Right renal pelvis (tissue), 4 donors: ENCODE measurements around the gene CHCHD3. TPM values are rescaled to one million over a fixed set of nuclear protein-coding genes. Genes with fewer than 3 reads are reported as not detected.
A peak's percentile ranks its signal among the peaks of the same experiment; 100 is the strongest.

ENCODE experiments used
- DNase-seq, 4 donors: peaks; one replicate each; pipeline ENCODE4 v3.0.0-alpha.2; 2013; ENCODE audit warnings: low read depth in 4 of 4, low spot score in 3 of 4, missing footprints in 1 of 4
- polyA plus RNA-seq, 4 donors: library from polyadenylated mRNA; unstranded; fragments of 120-200 nt; gene quantifications; one replicate each; pipeline ENCODE4 v1.2.1, GENCODE V29; 2013; ENCODE audit not compliant: insufficient read length in 4 of 4

The CHCHD3 gene
- 10 to 100 TPM; 80.8 to 93.4 (median 87.9) TPM for polyA plus RNA-seq

GRCh38 chr7:133081599-133082389, at the start of gene CHCHD3:
CHCHD3 (minus strand) TSS chr7:133082090; CDS start chr7:133081937, 153 bp downstream.
- peak; percentile 92 to 97 (median 96) for DNase-seq

DNA sequence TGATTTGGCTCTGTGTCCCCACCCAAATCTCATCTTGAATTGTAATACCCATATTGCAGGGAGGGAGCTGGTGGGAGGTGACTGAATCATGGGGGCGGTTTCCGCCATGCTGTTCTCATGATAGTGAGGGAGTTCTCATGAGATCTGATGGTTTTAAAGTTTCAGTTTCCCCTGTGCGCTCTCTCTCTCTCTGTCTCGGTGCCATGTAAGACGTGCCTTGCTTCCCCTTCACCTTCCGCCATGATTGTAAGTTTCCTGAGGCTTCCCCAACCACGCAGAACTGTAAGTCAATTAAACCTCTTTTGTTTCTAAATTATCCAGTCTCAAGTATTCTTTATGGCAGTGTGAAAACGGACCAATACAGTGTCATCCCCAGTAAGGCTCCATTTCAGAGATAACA, 48.3 kb upstream of the CHCHD3 start:
- no peak for DNase-seq

GRCh38 chr7:133126422-133126821, 44.5 kb upstream of the CHCHD3 start:
- DNase-seq, result no peak

GRCh38 chr7:133124974-133125373, 43.1 kb upstream of the CHCHD3 start:
- DNase-seq, result no peak

DNA sequence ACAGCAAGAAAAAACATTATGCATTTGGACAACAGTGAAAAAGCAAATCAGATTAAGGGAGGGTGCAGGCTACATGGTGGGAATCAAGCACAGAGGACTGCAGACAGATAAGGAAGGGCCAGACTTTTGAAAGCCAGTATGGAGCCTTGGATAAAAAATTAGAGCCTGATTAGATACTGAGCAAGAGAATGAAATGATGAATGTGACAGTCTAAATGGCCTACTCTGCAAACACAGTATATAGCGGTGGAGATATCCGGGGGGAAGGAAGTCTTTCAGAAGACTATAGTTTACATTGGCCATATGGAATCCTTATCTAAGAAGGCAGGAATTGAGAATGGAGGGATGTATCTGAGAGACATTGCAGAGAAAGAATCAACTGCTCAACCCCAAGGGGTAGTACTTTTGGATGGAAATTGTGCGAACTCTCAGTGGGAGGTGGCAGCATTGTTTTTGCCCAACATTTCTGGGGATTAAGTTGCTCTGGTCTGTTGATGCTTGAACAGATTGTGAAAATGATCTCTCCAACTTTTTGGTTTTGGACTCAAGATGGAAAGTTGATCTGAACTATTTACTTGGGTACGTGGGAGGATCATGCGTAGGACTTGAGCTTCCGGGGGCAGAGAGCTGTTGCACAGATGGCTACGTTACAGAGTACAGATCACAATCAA, 39.4 kb upstream of the CHCHD3 start:
- no peak for DNase-seq

- no peak for DNase-seq
Measured at GRCh38 chr7:133119067-133119466, 37.2 kb upstream of the CHCHD3 start.

- no peak for DNase-seq
Measured at GRCh38 chr7:133118261-133118660, 36.4 kb upstream of the CHCHD3 start.

DNA sequence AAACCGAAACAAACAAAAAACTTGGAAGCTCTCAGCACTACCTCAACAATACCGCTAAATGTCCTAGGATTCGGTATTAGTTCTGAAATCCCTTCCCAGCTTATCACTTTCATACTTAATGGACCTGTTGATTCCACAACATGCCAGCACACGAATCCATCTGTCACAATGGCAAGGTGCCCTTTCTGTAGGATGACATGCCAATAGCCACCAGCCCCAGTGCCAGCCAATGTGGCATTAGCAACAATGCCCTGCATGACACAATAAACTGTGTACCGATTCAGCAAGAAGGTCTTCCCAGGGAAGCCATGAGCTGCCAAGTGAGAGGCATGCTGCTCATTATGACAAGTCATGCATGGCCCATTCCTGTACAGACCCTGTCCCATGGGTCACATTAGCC, 35.6 kb upstream of the CHCHD3 start:
- no peak for DNase-seq

DNA sequence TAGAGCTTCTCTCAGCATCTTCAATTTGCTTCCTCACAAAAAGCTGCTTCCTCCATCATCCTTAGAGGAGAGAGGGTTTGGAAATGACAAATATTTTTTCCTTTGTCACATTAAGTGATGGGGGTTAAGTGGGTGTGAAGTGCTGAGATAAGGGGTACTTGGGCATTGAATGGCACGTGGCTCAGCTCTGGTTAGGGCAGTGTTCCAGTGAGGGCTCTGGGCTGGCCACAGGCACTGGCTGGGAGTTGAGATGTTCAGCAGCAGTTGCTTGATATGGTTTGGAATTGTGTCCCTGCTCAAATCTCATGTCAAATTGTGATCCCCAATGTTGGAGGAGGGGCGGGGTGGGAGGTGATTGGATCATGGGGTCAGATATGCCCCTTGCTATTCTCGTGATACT, 33.7 kb upstream of the CHCHD3 start:
- DNase-seq, result no peak

- DNase-seq, result no peak
Measured at GRCh38 chr7:133114519-133114918, 32.6 kb upstream of the CHCHD3 start.

DNA sequence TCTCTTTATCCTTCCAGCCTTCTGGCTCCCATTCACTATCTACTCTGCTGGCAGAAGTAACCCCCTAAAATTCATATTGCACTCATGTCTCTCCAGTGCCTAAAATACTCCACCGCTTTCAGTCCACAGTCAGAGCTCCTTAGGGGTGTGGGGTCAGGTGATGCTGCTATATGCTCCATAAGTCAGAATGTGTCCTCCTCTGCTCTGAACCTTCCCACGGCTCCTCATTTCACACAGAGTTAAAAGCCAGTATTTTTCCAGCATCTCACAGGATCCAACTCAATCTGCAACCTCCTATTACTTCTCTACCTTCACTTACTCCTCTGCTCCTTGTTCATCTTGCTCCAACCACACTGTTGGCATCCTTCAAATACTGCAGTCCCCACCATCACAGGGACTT, 31.1 kb upstream of the CHCHD3 start:
- DNase-seq, result no peak

GRCh38 chr7:133112335-133112734, 30.4 kb upstream of the CHCHD3 start:
- DNase-seq, result no peak

DNA sequence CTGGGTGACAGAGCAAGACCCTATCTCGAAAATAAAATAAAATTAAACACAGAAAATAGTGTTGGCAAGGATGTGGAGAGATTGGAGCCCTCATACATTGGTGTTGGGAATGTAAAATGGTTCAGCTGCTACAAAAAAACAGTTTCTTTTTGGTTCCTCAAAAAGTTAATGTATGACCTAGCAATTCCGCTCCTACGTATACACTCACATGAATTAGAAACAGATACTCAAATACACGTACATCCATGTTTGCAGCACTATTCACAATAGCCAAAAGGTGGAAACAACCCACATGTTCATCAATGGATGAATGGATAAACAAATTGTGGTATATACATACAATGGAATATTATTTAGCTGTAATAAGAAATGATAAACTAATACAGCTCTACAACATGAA, 28.4 kb upstream of the CHCHD3 start:
- DNase-seq, result no peak

DNA sequence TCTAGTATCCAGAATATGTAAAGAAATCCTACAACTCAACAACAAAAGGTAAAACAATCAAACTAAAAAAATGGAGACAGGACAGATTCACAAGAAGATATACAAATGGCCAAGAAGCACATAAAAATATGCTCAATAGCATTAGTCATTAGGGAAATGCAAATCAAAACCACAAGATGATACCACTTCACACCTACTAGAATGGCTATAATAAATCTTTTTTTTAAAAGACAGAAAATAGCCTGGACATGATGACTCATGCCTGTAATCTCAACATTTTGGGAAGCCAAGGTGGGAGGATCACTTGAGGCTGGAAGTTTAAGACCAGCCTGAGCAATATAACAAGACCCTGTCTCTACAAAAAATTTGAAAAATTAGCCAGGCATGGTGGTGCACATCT, 27.9 kb upstream of the CHCHD3 start:
- no peak for DNase-seq

DNA sequence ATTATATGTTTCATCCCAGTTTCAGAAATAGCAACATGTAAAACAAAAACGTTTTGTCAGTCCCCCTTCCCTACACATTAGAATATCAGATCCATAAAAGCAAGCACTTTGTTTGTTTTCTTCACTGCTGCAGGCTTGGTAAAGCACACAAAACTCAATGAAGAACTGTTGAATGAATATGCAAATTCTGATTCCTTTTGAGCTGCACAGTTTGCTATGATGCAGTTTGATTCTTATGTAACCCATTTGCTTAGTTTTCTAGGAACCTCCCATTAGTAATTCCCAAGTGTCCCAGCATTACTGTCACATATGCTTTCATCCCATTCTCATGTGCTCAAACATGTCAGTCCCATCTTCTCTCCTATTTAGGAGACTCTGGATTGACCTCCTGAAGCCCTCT, 26.1 kb upstream of the CHCHD3 start:
- DNase-seq, result no peak

GRCh38 chr7:133102276-133103060, 20.6 kb upstream of the CHCHD3 start:
- DNase-seq, result no peak

- no peak for DNase-seq
Measured at GRCh38 chr7:133099633-133100286, 17.9 kb upstream of the CHCHD3 start.

DNA sequence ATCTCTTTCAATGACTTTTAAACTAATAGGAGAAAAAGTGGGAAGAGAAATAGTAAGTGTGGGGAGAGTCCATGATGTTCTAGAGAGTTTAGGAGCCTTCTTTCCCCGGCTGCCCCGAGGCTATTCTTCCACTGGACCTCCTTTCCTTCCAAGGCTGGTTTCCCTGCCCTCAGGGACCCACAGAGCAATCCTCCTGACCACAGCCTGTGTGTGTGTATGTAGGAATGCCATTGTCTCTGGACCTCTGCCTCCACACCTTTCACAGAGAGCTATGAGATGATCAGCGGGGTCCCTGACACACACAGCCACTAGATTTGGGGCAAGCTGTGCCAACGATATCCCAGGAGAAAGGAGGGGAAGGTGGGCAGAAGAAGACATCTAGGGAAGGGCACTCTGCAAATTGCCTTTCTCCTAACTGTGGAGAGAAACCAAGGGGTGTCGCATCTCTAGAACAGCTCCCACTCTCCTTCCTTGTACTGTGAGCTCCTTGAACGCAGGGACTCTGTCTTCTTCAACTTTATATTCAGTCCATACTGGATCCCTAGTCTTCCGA, 13.3 kb upstream of the CHCHD3 start:
- DNase-seq, result no peak

- DNase-seq, result no peak
Measured at GRCh38 chr7:133091943-133092464, 10.1 kb upstream of the CHCHD3 start.

DNA sequence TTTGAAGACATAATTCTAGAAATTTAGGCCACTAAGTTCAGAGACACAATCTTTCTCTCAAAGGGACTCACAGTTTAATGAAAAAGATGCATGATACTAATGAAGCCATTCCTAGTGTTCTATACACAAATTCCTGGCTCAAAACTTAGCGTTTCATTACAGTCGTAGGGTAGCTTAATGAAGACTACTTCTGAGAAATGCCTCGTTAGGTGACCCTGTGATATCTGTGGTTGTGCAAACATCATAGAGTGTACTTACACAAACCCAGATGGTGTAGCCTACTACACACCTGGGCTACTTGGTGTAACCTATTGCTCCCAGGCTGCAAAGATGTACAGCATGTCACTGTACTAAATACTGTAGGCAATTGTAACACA, 488 bp upstream of the CHCHD3 start:
- no peak for DNase-seq
